Spleen (tissue), 7 donors: ENCODE measurements around the gene PCSK1.

Source experiments
- POLR2A ChIP-seq, 3 donors: fragments of 450-650 bp; IDR thresholded peaks; one replicate each; pipeline ENCODE4 v1.5.1; 2017; ENCODE audit warnings: antibody characterized with exemption in 3 of 3, mild to moderate bottlenecking in 1 of 3
- TF ChIP-seq, protein P1 (sequence below), 11 experiments: fragments of 200-600 bp in 7 of 11; fragments of 450-650 bp in 4 of 11; sonication (generic) in 4 of 11; IDR thresholded peaks in 8 of 11; conservative IDR thresholded peaks in 3 of 11; 1 replicate in 7 of 11; 2 replicates in 4 of 11; pipeline versions ENCODE4 v1.4.0 to v1.8.0; 2016 to 2021; ENCODE audit warnings: antibody characterized with exemption in 11 of 11, inconsistent platforms in 4 of 11, mild to moderate bottlenecking in 1 of 11
- donor health status: DM: no; HTN: no; CAD: no; lungs with moderate emphysema.
- donor health status: DM: no; HTN: no; CAD: no.
- donor health status: DM: no; HTN: no; CAD: no.

DNA sequence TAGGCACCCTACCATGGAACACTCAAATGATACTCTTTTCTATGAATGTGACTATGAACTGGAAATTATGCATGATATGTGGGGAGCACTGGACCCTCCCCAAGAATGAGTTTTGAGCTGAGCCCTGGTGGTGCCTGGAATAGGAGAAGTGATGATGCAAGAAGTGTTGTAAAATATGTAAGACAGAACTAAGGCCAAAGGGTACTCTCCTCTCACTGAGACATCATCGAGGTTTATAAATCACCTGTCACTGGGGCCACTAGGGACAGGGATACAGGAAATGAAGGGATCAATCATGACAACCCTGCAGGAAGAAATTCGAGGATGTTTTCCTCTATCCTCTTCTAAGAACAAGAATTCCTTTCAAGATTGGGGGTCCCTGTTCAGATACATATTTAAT is 45.4 kb downstream of the PCSK1 start:
- TF ChIP-seq, protein P1, sequence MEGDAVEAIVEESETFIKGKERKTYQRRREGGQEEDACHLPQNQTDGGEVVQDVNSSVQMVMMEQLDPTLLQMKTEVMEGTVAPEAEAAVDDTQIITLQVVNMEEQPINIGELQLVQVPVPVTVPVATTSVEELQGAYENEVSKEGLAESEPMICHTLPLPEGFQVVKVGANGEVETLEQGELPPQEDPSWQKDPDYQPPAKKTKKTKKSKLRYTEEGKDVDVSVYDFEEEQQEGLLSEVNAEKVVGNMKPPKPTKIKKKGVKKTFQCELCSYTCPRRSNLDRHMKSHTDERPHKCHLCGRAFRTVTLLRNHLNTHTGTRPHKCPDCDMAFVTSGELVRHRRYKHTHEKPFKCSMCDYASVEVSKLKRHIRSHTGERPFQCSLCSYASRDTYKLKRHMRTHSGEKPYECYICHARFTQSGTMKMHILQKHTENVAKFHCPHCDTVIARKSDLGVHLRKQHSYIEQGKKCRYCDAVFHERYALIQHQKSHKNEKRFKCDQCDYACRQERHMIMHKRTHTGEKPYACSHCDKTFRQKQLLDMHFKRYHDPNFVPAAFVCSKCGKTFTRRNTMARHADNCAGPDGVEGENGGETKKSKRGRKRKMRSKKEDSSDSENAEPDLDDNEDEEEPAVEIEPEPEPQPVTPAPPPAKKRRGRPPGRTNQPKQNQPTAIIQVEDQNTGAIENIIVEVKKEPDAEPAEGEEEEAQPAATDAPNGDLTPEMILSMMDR (IDR thresholded peaks at IDR 0.05 in 8 of 11, conservative IDR thresholded peaks at IDR 0.05 in 3 of 11) = no peak
- TF ChIP-seq POLR2A (IDR thresholded peaks at IDR 0.05) = no peak
